ENCODE results near the gene PTRHD1.

- TF ChIP-seq, protein P1, sequence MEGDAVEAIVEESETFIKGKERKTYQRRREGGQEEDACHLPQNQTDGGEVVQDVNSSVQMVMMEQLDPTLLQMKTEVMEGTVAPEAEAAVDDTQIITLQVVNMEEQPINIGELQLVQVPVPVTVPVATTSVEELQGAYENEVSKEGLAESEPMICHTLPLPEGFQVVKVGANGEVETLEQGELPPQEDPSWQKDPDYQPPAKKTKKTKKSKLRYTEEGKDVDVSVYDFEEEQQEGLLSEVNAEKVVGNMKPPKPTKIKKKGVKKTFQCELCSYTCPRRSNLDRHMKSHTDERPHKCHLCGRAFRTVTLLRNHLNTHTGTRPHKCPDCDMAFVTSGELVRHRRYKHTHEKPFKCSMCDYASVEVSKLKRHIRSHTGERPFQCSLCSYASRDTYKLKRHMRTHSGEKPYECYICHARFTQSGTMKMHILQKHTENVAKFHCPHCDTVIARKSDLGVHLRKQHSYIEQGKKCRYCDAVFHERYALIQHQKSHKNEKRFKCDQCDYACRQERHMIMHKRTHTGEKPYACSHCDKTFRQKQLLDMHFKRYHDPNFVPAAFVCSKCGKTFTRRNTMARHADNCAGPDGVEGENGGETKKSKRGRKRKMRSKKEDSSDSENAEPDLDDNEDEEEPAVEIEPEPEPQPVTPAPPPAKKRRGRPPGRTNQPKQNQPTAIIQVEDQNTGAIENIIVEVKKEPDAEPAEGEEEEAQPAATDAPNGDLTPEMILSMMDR (IDR thresholded peaks at IDR 0.05), result no peak
- TF ChIP-seq POLR2A (IDR thresholded peaks at IDR 0.05), result no peak
Observed at GRCh38 chr2:24754985-24755705, 38.0 kb downstream of the PTRHD1 start.
